ENCODE data around the gene ZNF211.

Gene ZNF211

GRCh38 chr19:57632987-57633831 lies at the start of gene ZNF211:
Gene ZNF211, plus strand, starts transcription at chr19:57633168. Its CDS starts 179 bp downstream, at chr19:57633347.
- peak; percentile 95 for DNase-seq (ENCODE audit: low spot score)

- DNase-seq (ENCODE audit: low spot score): no peak
Measured at GRCh38 chr19:57583521-57584416, 49.2 kb upstream of the ZNF211 start, which contains the start of gene ZIK1. Gene ZIK1, plus strand, starts transcription at chr19:57584145. Its CDS starts 212 bp downstream, at chr19:57584357.

- no peak for DNase-seq (ENCODE audit: low spot score)
Measured at GRCh38 chr19:57587529-57587928, 45.4 kb upstream of the ZNF211 start.

GRCh38 chr19:57599377-57599760 lies 33.6 kb upstream of the ZNF211 start:
- no peak for DNase-seq (ENCODE audit: low spot score)

- peak; percentile 79 for DNase-seq (ENCODE audit: low spot score)
Measured at GRCh38 chr19:57599761-57600383, 33.1 kb upstream of the ZNF211 start, which contains the start of gene ZNF530. Gene ZNF530, plus strand, starts transcription at chr19:57599885. Its CDS starts 4,461 bp downstream, at chr19:57604346.

- no peak for DNase-seq (ENCODE audit: low spot score)
Measured at GRCh38 chr19:57606931-57607330, 26.0 kb upstream of the ZNF211 start.

GRCh38 chr19:57611113-57611512 lies 21.9 kb upstream of the ZNF211 start:
- DNase-seq (ENCODE audit: low spot score): no peak

GRCh38 chr19:57613941-57614743 lies 18.8 kb upstream of the ZNF211 start, which contains the start of gene ZNF134:
Gene ZNF134, plus strand, starts transcription at chr19:57614242. Its CDS starts 5,227 bp downstream, at chr19:57619469.
- peak; percentile 93 for DNase-seq (ENCODE audit: low spot score)

- no peak for DNase-seq (ENCODE audit: low spot score)
Measured at GRCh38 chr19:57615346-57615745, 17.6 kb upstream of the ZNF211 start.

- no peak for DNase-seq (ENCODE audit: low spot score)
Measured at GRCh38 chr19:57620673-57621348, 12.2 kb upstream of the ZNF211 start.

- DNase-seq (ENCODE audit: low spot score): no peak
Measured at GRCh38 chr19:57623091-57623490, 9.9 kb upstream of the ZNF211 start.

- DNase-seq (ENCODE audit: low spot score): no peak
Measured at GRCh38 chr19:57633832-57634131, 814 bp downstream of the ZNF211 start.

GRCh38 chr19:57637379-57637778 lies 4.4 kb downstream of the ZNF211 start:
- no peak for DNase-seq (ENCODE audit: low spot score)

GRCh38 chr19:57641715-57642234 lies 8.8 kb downstream of the ZNF211 start:
- no peak for DNase-seq (ENCODE audit: low spot score)

- no peak for DNase-seq (ENCODE audit: low spot score)
Measured at GRCh38 chr19:57642396-57643046, 9.6 kb downstream of the ZNF211 start.

- DNase-seq (ENCODE audit: low spot score): no peak
Measured at GRCh38 chr19:57643734-57644133, 10.8 kb downstream of the ZNF211 start.

- DNase-seq (ENCODE audit: low spot score): no peak
Measured at GRCh38 chr19:57648331-57649003, 15.5 kb downstream of the ZNF211 start.

- DNase-seq (ENCODE audit: low spot score): no peak
Measured at GRCh38 chr19:57651654-57651996, 18.7 kb downstream of the ZNF211 start.

- DNase-seq (ENCODE audit: low spot score): no peak
Measured at GRCh38 chr19:57653689-57654088, 20.7 kb downstream of the ZNF211 start.

- no peak for DNase-seq (ENCODE audit: low spot score)
Measured at GRCh38 chr19:57655443-57655842, 22.5 kb downstream of the ZNF211 start.

All from SW480 (cell line).